HG03066 (cell line): ENCODE measurements around the gene MAML3.

ENCODE experiments used
- ATAC-seq: cut with Tn5 transposase; IDR thresholded peaks from one replicate; pipeline ENCODE4 v1.9.1; 2021; ENCODE audit warnings: low read depth; ENCODE audit not compliant: unreplicated experiment

MAML3 gene

DNA sequence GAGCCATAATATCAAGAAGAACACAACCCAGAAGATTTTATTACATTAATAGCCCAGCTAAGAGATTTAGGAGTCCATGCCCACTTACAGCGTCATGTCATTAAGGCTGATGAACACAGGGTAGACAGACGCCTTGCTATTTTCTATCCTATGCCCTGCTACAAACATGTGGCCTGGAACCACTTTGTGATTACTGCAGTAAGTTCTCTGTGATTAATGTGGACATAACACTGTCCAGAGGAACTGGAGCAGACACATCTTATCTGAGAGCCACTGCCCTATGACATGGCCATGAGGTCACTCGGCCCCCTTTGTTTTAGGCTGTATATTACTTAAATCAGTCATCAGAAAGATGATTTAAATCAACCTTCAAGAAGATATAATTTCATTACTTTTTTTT is 211.7 kb downstream of the MAML3 start:
- no peak for ATAC-seq

DNA sequence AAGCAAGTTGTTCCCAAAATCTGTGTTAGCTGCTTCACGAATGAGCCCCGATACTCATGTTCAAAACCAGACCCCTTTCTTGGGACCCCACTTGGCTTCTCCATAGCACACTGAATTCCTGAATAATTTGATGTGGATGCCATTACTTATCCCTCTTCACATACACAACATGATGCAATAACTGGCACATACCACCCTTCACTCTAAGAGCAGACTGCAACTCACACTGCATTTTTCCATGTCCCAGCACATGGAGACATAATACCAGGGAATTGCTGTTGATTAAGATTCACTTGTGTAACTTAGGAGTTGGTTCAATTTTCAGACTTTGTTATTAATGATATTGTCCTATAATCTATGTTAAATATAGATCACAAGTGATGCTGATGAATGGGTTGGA is 213.4 kb downstream of the MAML3 start:
- no peak for ATAC-seq

DNA sequence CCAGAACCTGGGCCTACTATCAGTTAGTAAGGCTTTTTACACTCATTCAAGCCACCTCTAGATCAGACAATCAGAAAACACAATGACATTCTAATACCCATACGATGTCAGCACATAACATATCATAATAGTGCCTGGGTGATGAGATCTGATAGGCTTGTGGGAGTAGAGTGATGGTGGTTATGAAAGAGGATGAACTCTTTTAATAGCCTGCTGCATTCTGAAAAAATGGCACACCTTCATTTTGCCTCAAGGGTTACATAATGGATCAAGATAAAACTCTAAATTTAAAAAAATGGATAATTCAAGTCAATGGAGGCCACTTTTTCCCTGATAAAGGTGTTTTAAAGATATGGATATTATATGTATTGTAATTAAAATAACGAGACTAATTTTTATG is 215.6 kb downstream of the MAML3 start:
- ATAC-seq = no peak

DNA sequence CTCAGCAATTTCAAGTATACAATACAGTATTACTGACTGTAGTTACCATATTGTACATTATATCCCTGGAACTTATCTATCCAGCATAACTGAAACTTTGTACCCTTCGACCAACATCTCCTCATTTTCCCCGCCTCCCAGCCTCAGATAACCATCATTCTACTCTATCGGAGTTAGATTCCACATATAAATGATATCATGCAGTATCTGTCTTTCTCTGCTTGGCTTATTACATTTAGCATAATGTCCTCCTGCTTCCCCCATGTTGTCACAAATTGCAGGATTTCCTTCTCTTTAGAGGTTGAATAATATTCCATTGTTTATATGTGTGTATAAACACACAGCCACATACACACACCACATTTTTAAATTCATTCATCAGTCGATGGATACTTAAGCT is 218.1 kb downstream of the MAML3 start:
- no peak for ATAC-seq

DNA sequence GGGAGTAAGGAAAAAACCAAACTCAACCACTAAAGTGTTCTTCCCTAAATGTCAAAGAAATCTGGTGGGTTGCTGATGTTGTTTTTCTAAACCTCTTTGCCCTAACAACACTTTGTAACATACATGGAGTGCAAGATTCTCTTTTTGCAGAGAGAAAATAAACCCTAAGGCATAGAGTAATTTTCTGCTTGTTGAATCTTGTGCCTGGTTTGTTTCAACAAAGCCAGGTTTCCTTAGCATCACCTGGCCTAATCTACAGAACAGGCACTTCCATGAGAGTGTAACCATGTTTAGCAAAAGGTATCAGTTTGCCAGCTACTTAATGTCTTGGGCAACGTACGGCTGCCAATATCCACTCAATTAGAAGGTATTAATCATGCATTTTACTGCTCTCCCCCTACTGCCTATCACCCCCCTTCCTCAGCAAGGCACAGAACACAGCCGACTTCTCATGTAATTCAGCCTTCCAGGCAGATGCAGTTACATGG is 219.2 kb downstream of the MAML3 start:
- ATAC-seq = no peak

DNA sequence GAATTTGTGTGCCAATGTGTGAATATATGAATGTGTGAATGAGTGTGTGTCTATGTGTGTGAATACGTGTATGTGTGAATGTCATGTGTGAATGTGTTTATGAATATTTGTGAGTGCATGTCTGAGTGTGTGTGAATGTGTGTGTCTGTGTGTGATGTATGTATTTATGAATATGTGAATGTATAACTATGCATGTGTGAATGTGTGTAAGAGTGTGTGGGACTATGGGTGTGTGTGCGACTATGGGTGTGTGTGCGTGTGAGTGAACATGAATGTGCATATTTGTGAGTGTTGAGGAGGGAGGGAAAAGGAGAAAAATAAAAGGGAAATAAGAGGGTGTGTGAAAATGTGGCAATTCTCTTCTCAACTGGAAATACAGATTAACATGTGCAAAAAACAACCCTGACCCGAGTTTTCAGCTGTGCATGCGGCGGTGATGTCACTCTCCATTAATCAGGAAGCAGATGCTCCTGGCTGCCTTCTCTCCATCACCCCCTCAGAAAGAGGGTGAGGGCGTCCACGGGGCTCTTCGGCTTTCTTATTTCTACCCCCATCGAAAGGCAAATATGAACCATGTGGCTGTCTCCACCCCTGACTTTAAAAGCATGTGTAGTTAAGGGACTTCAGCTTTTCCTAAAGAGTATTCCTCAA is 219.8 kb downstream of the MAML3 start:
- no peak for ATAC-seq

DNA sequence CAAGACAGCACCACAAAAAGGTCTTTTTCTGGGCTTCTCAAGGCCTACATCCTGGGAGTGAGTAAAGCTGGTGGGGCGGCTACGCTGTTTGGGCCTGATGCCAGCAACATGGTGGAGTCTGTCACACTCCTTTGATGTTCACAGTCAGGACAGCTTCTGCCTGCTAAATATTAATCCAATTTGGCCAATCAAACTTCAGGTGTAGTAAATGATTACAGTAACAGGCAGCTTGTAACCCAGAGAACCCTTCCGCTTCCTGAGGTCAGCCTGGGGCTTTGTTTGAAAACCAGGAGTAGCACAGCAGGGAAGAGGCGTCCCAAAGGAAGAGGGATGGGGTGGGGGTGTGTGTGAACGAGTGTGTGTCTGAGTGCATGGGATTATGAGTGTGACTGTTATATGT is 220.4 kb downstream of the MAML3 start:
- no peak for ATAC-seq

DNA sequence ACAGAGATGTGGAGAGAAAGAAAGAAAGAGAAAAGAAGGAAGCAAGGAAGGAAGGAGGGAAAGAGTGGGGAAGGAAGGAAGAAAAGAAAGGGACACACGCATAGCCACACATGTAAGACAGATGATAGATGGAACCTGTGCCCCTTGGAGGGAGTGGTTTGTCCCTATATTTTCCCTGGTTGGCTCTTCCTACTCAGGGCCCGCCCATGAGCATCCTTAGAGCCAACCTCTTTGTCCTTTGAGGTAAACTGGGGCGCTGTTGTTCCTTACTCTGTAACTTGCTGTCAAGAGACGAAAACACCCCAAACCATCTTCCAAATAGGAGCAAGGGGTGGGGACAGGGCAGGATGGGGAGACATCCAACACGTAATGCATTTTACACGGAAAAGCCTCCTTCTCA is 220.9 kb downstream of the MAML3 start:
- ATAC-seq = no peak

DNA sequence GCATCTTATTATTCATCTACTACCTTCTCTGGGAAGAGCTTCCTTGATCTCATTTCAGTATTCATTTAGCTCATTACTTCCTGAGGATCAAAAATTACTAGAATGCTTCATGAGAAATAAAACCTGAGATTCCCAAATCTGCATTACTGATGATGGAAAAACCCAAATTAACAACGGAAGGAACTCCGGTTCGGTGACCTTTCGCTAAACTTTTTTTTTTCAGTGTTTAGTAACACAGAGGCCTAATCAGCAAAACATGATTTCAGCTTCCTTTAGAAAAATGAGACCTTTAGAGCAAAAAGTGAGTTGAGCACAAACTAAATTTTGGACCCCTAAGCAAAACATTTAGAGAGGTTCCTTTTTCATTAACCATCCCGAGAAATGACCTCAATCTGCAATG is 229.2 kb downstream of the MAML3 start:
- ATAC-seq = no peak

DNA sequence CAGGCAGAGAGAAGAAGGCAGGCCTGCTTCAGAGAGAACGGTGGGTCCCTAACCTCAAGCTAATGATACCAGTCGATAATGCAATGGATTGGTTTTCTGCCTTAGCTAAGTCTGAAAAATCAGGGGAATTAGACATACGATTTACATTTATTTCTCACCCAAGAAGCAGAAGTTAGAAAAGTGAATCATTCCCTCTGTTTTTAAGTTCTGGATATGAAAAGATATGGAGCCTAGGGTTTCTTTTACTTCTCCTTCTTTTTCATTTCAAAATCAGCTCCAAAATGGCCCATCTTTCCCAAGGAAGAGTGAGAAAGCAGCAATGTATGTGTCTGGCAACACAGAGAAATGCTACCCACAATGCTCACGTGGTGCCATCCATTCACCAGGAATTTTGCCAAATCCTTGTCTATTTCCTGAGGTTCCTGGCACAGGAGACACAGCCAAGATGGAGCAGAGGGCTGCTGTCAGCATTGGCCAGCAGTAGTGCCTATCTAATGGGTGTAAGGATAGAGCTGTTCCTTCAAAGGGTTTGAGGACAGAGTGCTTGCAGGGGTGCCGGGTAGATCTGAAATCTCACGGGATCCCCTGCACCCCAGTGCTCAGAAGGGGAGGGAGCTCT is 231.5 kb downstream of the MAML3 start:
- no peak for ATAC-seq

DNA sequence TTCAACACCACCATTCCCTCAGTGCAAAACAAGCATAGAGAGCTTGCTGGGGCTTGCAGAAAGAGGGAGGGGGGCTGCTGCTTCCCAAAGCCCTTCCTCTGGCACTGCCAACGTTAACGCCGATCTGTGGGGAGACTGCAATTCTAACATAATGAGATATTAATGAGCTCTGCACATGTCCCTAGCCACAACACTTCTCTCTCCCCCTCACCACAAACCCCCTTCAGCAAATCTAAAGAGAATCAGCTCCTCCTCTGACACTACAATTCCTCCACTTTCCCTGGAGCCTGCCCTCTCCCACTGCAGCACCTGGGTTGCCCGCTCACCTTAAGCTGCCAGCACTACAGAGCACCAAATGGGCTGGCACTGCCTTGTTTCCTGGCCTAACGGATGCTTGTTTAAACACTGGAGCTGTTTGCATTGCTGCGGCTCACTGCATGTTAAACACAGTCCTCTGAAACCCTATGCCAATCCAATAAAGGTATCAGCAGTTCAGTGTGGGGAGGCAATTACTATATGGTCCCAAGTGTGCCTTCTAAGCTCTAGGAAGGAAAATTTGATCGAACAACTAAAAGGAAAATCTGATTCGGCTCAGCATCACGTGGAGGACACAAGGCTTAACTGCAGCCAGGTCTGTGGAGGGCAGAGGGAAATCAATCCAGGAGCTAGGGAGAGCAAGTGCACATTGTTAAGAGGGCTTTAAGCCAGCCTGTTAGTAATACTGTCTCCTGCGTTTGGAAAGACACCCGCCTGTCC is 232.4 kb downstream of the MAML3 start:
- ATAC-seq = no peak

DNA sequence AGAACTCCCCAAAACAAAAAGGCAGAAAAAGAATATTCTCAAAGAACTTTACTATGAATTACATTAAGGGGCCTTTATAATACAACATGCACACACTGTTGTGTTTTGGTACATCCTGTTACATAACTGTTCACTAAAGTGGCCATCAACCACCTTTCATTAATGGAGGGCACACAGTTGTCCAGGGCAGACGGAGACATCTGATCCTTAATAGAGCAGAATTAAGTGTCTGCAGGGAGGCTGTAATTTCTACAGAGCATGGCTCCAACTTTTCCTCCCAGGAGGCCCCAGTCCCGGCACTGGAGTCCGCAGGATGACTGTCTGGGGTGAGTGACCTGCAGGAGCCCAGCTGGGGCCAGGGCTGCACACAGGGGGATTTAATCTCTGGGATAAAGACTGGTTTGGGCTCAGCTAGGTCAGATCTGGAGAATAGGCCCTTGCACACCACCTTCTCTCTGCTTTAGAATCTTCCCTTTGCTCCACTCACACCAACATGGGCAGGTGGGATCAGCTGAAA is 233.4 kb downstream of the MAML3 start:
- no peak for ATAC-seq

DNA sequence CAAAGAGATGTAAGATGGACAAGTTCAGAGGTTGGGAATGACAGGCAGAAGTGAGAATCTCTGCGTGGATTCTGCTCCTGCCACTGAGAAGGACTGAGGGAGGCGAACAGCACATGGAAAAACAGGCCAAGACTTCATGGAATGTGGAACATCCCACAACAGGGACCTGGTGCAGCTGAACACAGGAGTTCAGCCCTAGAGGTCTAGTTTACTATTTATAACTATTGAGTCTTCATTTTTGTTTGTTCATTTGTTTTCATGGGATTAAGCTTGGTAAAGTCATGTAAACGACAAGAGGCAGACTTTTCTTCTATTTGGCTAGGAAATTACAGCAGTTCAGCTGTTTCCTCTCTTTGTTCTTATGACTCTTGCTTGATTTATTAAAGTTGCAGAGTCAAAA is 234.5 kb downstream of the MAML3 start:
- no peak for ATAC-seq

DNA sequence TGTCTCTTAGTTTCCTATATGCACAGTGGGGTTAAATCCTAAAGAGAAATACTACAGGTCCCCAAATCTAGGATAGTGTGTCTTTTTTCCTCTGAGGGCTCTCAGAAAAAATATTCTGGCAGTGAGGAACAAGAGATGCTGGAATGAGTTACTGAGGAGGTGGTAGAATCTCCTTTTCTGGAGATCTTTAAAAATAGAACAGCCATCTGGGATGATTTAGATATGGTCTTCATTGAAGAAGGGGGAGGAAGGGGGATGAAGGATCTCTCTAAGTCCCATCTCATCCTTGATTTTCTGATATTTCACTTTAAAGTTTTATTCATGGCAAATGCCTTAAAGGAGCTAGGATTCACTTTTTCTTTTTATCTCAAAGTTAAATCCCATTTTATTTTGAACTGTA is 235.0 kb downstream of the MAML3 start:
- ATAC-seq = no peak

DNA sequence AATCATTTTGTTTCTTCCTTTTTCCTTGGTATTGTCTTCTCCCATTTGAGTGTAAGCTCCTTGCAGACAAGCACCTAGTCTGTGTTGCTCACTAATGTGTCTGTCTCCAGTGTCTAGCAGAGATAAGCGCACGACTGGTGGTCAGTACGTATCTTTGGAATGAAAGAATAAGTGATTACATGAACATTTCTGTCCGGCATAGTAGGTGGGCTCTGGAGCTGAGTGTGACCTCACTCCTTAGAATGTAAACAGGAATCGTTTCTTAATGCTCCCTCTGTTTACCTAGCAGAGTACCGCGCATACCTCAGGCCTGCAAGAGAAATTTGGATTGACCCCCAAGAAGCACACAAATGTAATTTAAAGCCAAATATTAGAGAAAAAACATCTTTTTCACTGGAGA is 235.4 kb downstream of the MAML3 start:
- ATAC-seq = no peak

DNA sequence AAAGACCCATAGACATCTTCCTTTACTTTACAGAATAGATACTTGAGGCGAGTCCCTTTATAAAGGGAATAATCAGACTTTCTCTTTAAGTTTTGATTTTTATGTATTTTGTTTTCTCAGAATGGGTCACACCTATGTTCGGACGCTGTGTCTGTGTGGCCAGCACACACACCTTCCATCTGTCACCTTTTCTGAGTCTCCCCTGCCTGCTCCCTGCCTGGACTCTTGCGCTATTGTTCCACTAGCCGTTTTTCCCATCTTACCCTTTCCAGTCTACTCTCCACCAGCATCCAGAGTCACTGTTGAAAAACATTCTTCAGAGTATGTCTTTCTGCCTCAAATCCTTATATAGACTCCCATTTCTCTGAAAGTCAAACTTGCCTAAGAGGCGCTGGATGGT is 236.1 kb downstream of the MAML3 start:
- ATAC-seq = no peak

DNA sequence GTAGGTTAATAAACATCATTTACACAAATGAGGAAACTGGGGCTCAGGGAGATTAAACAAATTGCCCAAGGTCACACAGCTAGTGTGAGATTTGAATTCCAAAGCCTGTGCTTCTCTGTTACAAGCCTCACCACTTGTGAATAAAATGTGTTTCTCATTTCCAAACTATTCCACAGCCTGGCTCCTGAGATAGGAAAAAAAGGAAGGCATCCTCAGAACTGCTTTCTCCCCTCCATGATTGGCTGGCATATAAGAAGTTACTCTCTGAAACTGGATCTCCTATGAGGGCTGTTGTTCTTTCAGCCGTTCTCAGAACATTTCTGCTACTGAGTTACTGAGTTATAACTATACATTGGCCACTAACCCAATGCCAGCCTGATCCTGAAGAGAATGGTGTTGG is 237.9 kb downstream of the MAML3 start:
- no peak for ATAC-seq

DNA sequence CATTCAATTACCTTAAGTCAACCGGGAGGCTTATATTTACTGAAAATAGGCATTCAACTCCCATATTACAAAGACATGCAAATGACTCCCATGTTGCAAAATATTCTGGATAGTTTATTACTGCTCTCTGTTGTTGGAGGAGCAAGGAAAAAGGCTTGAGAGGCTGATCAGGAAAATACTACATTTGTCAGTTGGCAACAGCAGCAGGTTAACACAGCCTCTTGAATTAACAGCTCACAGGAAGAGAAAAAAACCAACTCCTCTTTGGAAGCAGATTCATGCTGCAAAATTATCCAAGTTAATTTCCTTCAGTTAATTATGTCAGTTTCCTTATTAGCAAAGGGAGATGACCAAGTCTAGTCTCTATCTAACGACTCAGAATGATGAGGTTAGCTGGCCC is 238.9 kb downstream of the MAML3 start:
- no peak for ATAC-seq

DNA sequence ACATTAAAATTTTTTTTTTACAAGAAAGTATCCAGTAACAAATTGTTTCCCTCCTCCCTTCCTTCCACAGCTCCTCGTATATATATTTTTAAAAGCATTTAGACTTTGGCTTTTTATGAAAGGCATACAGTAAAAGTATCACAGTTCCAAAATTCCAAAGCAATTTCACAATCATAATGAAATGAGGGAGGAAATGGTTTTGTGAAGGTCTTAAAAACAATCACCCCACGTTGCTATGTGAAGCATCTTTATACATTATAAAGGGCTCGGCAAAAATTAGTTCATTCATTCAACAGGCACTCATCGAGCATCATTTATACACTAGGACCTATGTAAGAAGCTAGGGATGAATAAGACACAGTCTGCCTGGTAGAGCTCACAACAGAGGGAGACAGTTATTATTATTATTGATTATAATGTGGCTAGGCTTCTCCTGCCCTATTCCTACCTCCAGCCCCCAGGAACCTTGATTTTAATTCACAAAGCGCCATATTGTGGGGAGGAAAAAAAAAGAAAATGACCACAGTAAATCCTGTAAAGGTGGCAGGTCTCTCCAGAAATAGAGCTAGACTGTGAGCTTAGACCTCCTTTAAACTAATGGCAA is 239.9 kb downstream of the MAML3 start:
- no peak for ATAC-seq

DNA sequence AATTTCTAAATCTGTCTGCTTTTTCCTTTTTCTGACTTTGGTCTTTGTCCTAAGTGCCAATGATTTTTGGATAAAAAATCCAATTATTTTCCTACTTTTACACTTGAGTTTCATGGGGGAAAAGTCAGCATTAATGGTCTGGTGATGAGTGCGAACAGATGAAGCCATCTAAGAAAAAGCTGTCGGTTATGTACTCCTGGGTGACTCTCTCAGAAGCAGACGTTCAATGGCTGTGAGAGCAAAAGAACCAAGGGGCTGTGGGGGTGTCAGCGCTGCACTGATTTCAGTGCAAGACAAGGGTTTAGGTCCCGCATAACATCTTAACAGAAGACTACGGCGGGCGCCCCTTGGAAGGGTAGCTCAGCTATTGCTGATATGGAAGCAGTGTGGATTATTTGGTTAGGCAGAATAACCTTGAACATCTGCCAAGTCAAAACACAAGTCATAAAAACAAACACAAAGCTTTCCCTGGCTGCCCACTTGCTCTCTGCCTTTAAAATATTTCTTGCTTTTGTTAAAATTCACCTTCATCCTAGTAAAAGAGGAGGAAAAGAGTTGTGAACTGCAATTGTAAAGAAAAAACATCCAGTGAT is 240.5 kb downstream of the MAML3 start:
- ATAC-seq = no peak

DNA sequence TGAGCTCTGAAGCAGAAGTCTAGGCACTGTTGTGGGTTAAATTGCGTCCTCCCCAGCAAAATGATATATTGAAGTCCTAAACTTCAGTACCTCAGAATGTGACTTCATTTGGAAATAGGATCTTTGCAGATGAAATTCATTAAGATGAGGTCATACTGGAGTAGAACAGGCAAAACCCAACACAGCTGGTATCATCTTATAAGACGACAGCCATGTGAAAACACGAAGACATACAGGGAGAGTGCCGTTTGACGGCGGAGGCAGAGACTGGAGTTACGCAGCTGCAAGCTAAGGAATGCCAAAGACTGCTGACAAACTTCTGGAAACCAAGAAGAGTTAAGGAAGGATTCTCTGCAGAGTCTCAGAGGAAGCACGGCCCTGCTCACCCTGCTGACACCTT is 241.5 kb downstream of the MAML3 start:
- ATAC-seq = no peak
